MG63 (cell line): Measurements from ENCODE around the gene FAM241B. TPM values are rescaled to one million over a fixed set of nuclear protein-coding genes. Genes with fewer than 3 reads are reported as not detected.

Experiments used
- DNase-seq: peaks from one replicate; pipeline ENCODE4 v3.0.0-alpha.2; 2020
- H3K27me3 ChIP-seq: fragments of 250-450 bp; sonication (Bioruptor Pico); 2 replicates; pipeline ENCODE4 v1.5.1; 2020; ENCODE audit warnings: mild to moderate bottlenecking, moderate library complexity
- H3K36me3 ChIP-seq: fragments of 250-450 bp; sonication (Bioruptor Pico); 2 replicates; pipeline ENCODE4 v1.5.1; 2020; ENCODE audit warnings: mild to moderate bottlenecking, moderate library complexity
- H3K4me3 ChIP-seq: fragments of 250-450 bp; sonication (Bioruptor Pico); 2 replicates; pipeline ENCODE4 v1.5.1; 2020; ENCODE audit warnings: mild to moderate bottlenecking, moderate library complexity
- H3K9me3 ChIP-seq: fragments of 250-450 bp; sonication (Bioruptor Pico); 2 replicates; pipeline ENCODE4 v1.5.1; 2020; ENCODE audit warnings: mild to moderate bottlenecking, moderate library complexity
- total RNA-seq: library from RNA; depleted of rRNA; stranded (reverse); fragments of >200 nt; shearing (Covaris generic); gene quantifications from 2 replicates; pipeline ENCODE4 v1.2.3, GENCODE V29; 2014; ENCODE audit warnings: low replicate concordance

FAM241B gene
- total RNA-seq, 1 experiment from 2014 or later: 4.3 TPM

DNA sequence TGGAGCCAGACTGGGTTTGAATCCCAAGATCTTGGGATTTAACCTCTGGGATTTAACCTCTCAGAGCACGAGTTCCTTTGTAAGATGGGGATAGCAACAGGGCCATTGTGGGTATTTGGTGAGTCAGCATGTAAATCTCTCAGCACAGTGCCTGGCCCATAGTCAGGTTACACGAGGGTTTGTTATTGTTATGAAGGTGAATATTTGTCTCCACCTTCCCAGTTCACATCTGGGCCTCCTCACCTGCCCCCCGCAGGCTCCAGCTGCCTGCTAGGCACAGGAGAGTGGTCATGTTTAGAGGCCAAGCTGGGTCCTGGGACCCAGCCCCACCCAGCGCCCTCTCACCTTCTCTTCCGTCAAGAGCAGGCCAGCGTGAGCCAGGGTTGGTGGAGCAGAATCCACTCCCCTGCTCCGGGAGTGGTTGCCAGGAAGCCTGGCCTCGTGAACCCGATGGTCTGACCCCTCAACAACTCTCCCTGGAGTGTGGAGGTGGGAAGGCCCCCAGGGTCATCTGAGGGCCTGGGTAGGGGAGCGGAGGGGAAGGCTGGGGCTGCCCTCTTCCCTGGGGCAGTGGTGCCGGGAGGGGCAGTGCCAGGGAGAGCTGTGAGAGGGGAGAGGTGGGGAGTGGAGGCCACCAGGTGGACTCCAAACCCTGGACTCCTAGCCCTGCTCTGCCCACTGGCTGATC is 26.0 kb downstream of the FAM241B start:
- Histone ChIP-seq H3K9me3 (no peaks in the 10 kb centered on the region), H3K4me3 (no peak overlapping the region), H3K27me3 (no peaks in the 10 kb centered on the region), H3K36me3 (no peaks in the 10 kb centered on the region)
- no peak for DNase-seq

DNA sequence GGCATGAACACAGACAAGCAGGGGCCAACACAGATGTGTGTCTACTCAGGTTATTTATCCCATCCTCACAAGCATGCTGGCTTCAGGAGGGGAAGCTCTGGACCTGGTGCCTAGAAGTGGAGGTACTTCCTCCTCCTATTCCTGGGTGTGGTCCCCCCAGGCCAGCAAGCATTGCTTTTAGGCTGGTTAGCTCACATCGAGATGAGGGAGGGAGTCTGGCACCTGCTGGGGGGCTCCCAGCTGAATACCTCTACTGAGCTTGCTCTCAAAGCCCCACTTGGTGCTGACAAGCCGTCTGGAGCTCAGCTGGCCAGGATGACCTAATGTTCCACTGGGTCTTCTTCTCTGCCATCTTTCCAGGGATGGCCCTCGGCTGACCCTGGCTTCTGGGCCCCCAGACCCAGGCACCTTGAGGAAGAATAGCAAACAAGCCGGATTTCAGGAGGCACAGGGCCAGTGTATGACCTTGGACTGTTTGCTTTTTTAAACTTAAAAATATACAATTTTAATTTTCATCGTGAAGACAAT is 26.8 kb downstream of the FAM241B start:
- DNase-seq: no peak
- H3K4me3 ChIP-seq: no peak overlapping the region
- H3K9me3 ChIP-seq: no peaks in the 10 kb centered on the region
- no peaks in the 10 kb centered on the region for H3K27me3 ChIP-seq
- no peaks in the 10 kb centered on the region for H3K36me3 ChIP-seq

GRCh38 chr10:69657430-69657829 is 27.4 kb downstream of the FAM241B start:
- Histone ChIP-seq H3K4me3 (no peak overlapping the region), H3K27me3 (no peaks in the 10 kb centered on the region), H3K36me3 (no peaks in the 10 kb centered on the region), H3K9me3 (no peaks in the 10 kb centered on the region)
- DNase-seq: no peak

DNA sequence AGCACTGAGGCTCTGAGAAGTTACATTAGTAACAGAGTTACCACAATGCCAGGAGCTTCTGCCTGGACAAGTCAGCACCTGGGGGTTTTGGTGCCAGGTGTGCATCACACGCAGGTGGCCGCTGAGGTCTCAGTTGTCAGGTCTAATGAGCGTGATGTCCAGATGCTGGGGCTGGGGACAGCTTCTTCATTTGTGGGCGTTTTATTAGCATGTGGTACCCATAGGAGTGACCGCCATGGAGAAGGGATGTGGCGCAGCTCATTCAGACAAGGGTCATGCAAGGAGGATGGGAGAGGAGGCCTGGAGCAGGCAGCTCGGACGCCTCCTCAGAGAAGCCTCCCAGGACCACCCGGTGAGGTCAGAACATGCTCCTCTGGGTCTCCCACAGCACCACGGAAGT is 27.8 kb downstream of the FAM241B start:
- no peak for DNase-seq

DNA sequence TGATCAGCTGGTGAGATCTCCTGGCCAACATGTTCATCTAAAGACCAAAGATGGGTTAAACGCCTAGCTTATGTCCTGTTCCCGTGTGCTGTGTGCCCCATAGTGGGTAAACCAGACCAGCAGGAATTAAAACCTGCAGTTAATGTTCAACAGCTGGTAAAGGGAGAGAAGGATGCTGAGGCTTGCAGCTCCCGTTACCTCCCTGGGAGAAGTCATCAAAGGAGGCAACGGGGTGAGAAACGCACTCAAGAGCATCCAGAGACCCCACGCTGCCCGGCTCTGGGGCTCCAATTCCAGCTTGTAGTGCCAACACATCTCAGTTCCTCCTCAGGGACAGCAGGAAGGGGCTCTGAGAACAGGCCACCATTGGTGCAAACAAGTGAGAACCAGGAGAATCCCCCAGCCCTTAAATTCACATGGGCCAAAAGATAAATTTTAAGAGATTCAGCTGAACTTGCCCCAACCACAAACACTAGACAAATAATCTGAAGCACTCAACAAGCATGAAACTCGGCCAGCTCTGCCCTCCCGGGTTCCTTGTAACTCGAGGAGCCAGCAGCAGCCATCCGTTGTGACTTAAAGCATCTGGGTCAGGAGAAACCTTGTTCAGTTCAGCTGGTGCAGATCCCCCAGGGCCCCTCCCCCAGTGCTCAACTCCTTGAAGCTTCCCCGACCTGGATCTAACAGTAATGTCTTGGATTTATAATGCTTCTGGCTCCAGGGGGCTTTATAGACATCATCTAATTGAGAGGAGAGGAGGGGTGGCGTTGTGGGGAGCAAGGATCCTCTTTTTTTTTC is 29.4 kb downstream of the FAM241B start:
- Histone ChIP-seq H3K9me3 (no peaks in the 10 kb centered on the region), H3K4me3 (no peak overlapping the region), H3K36me3 (no peaks in the 10 kb centered on the region), H3K27me3 (no peaks in the 10 kb centered on the region)
- DNase-seq: no peak

More for the DNA sequence above, 27.8 kb downstream of the FAM241B start:
- Histone ChIP-seq H3K36me3 (no peaks in the 10 kb centered on the region), H3K9me3 (no peaks in the 10 kb centered on the region), H3K27me3 (no peaks in the 10 kb centered on the region), H3K4me3 (no peak overlapping the region)

- H3K27me3 ChIP-seq: no peaks in the 10 kb centered on the region
- DNase-seq: no peak
- H3K36me3 ChIP-seq: no peaks in the 10 kb centered on the region
- no peak overlapping the region for H3K4me3 ChIP-seq
- no peaks in the 10 kb centered on the region for H3K9me3 ChIP-seq
Observed at GRCh38 chr10:69660296-69660695, 30.2 kb downstream of the FAM241B start.

GRCh38 chr10:69661414-69662172 is 31.5 kb downstream of the FAM241B start:
- Histone ChIP-seq H3K4me3 (no peak overlapping the region), H3K27me3 (no peaks in the 10 kb centered on the region), H3K9me3 (no peaks in the 10 kb centered on the region), H3K36me3 (no peaks in the 10 kb centered on the region)
- no peak for DNase-seq

DNA sequence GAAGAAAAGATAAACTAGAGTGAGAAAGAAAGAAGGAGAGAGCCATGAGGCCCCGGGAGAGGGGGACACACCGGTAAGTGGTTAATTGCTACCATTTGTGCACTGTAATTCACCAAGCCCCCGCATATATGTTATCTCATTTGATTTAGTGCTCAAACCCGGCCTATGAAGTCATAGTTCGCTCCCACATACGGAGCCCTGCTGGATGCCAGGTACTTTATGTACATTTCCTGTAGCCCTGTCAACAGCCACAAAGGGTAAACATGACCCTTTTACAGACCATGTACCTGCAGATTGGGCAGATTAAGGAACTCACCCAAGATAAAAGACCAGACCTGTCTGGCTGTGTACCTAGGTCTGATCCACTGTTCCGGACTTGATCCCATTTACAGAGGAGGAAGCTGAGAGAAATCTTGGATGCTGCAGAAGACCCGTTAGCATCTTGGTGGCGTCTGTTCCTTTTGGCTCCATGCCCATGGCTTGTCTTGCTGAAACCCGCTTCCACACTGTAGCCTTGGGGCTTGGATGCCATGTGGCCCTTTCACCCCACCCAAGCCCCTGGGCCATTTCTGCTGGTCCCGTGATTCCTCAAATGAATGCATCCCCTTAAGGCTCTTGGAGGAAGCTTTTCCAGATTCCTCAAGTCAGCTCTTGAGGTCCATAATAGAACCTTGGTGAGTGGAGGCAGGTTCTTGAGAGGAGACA is 32.3 kb downstream of the FAM241B start:
- Histone ChIP-seq H3K4me3 (no peak overlapping the region), H3K9me3 (no peaks in the 10 kb centered on the region), H3K27me3 (no peaks in the 10 kb centered on the region), H3K36me3 (no peaks in the 10 kb centered on the region)
- no peak for DNase-seq

DNA sequence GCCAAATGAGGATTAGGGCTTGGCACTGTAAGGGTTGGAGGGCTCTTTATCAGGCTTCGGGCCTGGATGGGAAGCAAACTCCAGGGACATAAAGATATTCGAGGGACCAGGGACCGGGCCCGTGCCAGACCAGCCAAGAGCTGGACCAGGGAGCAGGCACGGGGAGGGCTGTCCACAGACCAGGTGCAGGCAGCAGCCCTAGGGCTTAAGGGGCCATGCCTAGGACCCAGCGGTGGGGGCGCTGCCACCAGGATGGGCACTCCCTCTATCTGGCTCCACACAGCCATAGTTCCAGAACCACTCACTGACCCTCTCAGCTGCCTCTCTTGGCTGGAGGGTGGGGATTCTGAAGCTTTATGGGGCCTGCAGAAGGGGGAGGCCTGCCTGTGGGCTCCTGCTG is 32.9 kb downstream of the FAM241B start:
- DNase-seq: no peak
- Histone ChIP-seq H3K27me3 (no peaks in the 10 kb centered on the region), H3K36me3 (no peaks in the 10 kb centered on the region), H3K9me3 (no peaks in the 10 kb centered on the region), H3K4me3 (no peak overlapping the region)

DNA sequence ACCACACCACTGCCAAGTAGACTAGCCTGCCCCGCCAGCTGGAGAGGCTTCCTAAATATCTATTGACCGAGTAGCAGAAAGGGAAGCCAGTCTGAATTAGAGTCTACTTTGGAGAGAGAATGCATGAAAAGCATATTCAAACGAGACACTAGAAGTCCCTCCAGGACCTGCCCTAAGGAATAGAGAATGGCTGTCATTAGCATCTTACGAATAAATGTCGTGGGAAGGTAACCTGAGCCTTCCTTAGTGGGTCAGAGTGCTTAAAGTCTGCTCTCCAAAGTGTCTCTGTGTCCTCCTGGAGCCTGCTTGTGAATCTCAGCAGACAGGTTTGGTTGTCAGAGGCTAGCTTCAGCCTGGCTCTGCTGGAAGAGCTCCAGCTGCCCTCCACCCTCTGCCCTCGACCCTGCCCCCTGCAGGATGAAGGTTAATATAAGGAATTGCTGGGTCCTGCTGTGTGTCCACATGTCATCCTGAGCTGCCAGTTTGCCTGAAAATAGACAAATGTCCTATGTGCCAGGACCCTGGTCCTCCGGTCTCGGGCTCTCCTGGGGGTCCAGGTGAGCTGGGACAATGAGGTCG is 33.4 kb downstream of the FAM241B start:
- H3K9me3 ChIP-seq: no peaks in the 10 kb centered on the region
- no peaks in the 10 kb centered on the region for H3K36me3 ChIP-seq
- DNase-seq: no peak
- peaks cover 2% of the 10 kb centered on the region for H3K27me3 ChIP-seq
- H3K4me3 ChIP-seq: no peak overlapping the region

DNA sequence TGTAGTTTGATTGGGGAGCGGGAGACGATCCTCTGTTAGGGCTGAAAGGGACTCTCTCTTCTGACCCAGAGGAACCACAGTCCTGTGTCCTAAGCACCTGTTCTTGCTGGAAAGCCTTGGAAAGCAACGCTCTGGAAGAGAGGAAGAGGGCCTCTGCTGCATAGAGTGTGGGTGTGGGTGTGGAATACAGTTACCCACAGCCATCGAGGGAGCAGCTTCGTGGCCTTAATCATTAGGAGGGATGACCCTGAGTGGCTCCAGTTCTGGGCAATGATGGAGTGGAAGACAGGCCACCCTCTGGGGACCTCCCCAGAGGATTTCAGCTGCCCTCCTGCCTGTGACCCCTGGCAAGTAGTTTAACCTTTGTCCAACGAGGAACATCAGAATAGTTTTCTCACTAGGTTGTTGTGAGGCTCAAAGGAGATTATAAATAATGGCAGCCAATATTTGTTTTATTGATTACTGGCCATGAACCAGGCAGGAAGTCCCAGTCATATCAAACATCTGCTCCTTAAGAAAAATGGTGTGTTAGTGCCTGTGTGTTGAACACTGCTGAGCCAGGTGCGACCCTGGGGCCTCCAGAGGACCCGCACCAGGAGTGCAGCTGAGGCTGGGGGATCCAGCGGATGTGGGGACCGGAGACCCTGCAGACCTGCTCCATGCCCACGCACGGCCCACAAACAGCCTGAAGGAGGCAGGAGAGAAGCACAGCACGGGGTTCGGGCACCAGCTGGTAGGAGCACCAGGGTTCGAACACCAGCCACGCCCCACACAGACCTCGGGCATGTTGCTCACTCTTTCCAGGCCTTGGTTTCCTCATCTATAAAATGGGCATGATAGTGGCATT is 35.6 kb downstream of the FAM241B start:
- no peak for DNase-seq
- Histone ChIP-seq H3K9me3 (no peaks in the 10 kb centered on the region), H3K4me3 (no peak overlapping the region), H3K36me3 (no peaks in the 10 kb centered on the region), H3K27me3 (peaks cover 15% of the 10 kb centered on the region)

DNA sequence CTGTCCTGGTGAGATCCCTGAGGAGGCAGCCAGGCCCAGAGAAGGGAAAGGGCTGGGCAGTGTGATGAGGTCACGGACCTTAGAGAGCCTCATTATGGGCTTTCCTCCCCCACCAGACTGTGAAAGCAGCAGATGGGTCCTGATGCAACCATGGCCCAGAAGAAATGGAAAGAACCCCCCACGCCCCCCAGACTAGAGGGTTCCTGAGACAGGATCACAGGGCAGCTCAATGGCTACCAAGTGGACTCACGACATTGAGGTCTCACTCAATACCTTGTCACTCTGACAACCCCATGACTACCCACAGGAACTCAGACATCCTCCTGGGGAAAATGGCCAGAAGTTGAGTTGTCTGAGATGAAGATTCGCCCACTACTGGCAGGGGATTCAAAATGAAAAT is 36.7 kb downstream of the FAM241B start:
- no peak overlapping the region for H3K4me3 ChIP-seq
- H3K9me3 ChIP-seq: no peaks in the 10 kb centered on the region
- no peaks in the 10 kb centered on the region for H3K36me3 ChIP-seq
- DNase-seq: no peak
- H3K27me3 ChIP-seq: peaks cover 18% of the 10 kb centered on the region

DNA sequence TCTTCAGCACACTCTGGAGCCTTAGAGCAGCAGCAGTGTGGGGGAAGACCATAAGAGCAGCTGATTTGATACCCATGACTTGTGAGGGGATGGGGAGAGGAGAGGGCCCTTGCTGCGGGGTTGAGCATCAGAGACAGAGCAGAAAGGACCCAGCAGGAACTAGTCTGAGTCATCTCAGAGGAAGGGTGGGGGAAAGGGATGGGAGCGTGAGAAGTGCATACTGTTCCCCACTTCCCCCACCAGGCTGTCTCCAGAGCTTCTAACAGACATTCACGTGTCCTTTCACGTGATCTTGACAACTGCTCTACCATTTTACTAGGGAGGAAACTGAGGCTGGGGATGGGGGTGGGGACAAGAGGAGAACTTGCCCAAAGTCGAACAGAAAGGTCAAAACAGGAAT is 38.7 kb downstream of the FAM241B start:
- peaks cover 27% of the 10 kb centered on the region for H3K27me3 ChIP-seq
- no peak overlapping the region for H3K4me3 ChIP-seq
- no peak for DNase-seq

GRCh38 chr10:69669409-69669808 is 39.4 kb downstream of the FAM241B start:
- DNase-seq: no peak
- H3K27me3 ChIP-seq: peaks cover 27% of the 10 kb centered on the region
- H3K36me3 ChIP-seq: no peaks in the 10 kb centered on the region
- no peak overlapping the region for H3K4me3 ChIP-seq
- no peaks in the 10 kb centered on the region for H3K9me3 ChIP-seq

More for the DNA sequence above, 38.7 kb downstream of the FAM241B start:
- H3K36me3 ChIP-seq: no peaks in the 10 kb centered on the region
- H3K9me3 ChIP-seq: no peaks in the 10 kb centered on the region

GRCh38 chr10:69673521-69673920 is 43.5 kb downstream of the FAM241B start:
- no peak for DNase-seq
- peaks cover 51% of the 10 kb centered on the region for H3K27me3 ChIP-seq
- no peak overlapping the region for H3K4me3 ChIP-seq
- no peaks in the 10 kb centered on the region for H3K9me3 ChIP-seq
- no peaks in the 10 kb centered on the region for H3K36me3 ChIP-seq
